Measurements from ENCODE around the gene C10orf105.

Gene C10orf105

DNA sequence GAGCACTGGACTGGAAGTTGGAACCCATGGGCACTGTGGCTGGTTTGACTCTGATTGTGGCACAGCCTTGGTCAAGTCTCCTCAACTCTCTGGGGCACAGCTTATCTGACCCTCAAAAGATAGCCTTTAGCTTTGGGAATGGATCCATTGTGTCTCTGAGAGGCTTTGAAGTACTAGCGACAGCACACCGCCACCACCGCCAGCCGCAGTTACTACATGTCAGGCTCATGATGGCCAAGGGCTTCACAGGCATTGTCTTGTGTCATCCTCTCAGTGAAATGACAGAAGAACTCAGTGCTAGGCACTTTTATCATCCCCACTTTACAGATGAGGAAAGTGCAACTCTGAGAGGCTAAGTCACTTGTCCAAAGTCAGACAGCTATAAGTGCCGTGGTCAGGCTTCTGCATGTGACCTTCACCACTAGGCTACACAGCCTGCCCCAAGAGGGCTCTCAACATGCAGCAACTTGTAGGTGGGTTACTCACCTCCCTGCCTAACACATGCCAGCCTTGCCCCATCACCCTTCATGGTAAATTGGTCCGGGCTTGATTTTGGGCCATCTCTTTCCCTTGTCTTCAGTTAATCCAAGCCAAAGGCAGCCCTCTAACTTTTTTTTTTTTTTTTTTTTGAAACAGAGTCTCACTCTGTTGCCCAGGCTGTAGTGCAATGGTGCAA, 44.1 kb downstream of the C10orf105 start:
- no peak for DNase-seq

DNA sequence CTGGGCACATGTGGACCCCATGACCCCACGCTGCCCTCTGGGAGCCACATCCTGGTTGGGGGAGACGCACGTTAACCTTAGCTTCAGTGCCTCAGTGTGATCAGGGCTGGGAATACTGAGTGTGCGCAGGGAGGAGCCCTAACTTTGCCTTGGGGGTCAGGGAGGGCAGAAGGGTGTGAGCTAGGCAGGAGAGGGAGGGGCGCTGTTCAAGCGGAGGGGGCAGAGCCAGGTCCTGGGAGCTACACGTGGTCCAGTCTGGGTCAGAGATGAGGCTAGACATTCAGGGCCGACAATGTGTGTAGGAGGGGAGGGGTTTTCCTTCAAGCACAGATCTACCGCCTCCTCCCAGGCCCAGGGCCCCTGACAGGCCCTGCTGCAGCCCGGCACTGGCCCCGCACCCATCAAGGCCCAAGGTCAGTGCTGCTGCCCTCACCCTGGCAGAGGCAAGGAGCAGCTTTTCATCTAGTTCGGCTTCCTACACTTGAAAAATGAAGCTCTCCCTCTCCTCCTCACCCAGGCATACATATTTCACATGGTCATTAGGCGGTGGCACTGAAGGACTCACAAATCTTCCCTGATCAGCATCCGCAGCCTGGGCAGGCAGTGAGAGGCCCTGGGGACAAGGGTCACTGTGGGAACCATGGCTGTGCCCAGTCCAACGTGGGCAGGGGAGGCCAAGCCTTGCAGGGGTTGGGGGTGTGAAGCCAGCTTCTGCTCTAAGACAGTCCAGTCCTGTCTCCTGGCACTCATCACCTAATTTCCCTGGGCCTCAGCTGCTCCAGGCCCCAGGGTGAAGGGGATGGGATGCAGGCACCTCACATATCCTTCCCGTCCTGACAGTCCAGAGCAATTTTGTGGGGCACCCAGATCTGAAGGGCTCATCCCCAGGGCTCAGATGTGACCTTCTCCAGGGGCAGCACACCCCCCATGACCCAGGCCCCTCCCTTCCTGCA, 47.3 kb downstream of the C10orf105 start:
- DNase-seq: no peak

DNA sequence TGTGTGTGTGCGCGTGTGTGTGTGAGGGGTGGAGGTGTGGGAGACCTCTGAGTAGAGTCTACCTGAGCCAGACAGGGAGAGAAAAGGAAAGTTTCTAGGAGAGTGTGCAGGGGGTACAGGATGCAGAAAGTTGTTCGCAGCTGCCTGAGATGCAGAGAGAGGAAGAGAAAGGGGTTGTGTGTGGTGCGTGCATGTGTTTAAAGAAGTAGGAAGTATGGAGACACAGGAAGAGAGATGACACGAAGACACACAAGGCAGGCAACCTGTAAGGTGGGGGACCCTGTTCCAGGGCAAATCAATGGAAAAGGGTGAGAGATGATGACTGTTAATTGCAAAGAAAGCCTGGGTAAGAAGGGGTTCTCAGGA, 52.2 kb downstream of the C10orf105 start:
- no peak for DNase-seq

DNA sequence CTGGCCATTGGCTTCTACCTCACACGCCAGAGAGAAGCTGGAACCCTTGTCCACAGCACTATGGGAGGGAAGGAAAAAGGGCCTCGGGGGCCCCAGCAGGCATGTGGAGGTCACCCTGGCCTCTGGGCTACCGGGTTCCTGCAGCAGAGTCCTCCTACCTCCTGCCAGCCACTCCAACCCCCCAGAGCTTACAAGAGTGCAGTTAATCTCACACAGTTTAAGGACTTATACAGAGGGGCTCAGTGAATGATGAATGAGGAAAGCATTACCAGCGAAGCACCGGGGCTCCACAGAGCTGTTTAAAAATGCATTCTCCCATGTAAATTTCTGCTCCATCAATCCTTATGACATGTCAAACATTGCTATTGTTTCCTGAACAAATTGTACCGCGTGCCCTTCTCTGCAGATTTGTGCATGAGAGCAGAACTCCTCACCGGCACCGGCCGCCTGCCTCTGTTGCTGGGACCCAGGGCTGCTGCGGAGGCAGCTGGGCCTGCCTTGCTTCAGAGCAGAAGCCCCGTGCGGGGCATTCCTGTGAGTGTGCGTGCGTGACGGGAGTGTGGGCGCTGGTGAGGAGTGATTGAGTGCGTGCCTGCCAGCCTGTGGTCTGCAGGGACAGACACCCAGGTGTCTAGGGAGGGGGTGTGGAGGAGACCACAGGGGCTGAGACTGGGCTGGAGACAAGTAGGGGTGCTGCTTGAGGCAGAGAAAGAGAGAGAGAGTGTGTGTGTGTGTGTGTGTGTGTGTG, 52.8 kb downstream of the C10orf105 start:
- no peak for DNase-seq

DNA sequence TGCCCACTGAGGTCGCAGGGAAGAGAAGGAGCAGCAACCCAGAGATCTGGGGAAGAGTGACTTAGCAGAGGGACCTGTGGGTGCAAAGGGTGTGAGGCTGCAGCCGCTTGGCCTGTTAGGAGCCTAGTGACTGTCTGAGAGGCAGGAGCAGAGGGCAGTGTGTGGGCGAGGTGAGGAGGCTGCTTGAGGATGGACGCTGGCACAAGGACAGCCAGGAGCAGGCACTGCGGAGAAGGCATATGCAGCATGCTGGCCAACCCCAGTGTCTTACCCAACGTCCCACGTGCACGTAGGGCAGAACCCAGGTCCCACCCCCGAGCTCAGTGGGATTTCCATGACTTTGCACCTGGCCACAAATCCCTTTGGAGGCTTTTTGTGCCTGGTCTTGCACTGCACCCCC, 54.1 kb downstream of the C10orf105 start:
- DNase-seq: no peak

DNA sequence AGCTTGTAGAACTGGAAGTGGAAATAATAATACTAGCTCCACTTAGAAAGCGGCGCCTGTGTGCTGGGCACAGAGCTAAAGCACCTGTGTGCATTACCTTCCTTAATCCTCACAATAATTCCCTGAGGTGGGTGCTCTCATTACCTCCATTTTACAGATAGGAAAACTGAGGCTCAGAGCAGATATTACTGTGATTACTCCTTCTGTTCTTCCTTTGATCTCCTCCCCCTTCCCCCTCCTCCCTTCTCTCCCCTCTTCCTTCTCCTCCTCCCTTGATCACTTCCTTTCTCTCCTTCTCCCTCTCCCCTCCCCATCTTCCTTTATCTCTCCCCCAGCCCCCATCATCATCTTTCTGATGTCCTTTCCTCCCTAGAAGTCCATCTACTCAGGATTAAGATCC, 55.0 kb downstream of the C10orf105 start:
- DNase-seq: no peak

DNA sequence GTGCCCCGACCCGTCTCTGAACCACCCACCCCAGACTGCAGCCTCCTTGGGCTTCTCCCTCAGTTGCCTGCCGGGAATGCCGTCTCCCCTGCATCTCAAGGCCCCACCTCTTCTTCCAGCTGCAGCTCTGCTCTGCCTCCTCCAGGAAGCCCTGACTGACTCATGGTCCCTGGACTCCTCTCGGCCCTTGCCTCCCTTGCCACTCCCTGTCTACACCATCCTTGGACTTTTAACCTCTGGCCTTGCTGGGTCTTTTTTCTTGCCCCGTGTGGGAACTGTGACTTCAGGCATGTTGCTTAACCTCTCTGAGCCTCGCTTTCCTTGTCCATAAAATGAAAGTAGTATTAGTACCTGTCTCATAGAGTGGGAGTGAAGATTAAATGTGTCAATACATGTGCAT, 56.3 kb downstream of the C10orf105 start:
- no peak for DNase-seq

DNA sequence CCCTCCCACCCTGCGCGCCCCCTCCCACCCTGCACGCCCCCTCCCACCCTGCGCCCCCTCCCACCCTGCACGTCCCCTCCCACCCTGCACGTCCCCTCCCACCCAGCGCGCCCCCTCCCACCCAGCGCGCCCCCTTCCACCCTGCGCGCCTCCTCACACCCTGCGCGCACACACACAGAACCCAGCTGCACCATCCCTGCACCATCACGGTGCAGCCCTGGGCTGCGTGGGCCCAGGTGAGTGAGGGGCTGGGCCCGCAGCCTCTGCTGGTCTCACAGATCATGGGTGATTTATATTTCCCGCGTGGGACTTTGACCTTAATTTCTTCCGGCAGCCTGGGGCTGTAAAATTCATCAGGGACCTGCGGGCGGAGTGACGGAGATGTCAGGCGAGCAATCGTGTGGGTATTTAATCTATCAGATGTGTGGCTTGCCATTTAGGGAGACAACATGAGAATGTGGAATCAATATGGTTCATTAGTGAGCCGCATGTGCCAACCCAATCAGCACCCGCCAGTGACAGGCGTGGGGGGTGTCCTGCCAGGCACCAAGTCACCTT, 57.7 kb downstream of the C10orf105 start:
- no peak for DNase-seq
